Measurements from ENCODE around the gene RSPO3. TPM values are rescaled to one million over a fixed set of nuclear protein-coding genes. Genes with fewer than 3 reads are reported as not detected.

RSPO3 gene
- total RNA-seq, 2 donors from 2014 or later = not detected

DNA sequence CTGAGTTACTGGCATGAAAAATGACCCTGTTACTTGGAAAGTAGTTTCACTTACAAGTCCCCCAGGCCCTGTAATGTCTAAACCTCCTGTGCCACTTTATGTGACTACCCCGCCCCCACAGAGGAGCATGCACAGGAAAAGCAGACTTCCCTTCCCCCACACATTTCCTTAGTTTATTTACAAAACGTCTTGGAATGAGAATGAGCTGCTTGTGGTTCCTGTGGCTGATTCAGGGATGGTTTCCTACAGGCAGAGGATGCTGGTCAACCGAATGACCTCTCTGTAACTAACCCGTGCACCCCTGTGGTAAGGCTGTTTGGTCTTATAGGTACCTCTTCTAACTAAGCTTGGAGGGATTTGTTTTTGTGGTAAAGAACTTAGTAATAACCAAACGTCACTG, 28.5 kb downstream of the RSPO3 start:
- Mint-ChIP-seq H3K27ac (no peak overlapping the region), H3K36me3 (ENCODE audit: insufficient read depth in 2 of 2) (no peaks in the 10 kb centered on the region), H3K27me3 (ENCODE audit: low read depth) (no peaks in the 10 kb centered on the region), H3K4me3 (no peak overlapping the region), H3K4me1 (ENCODE audit: low read depth) (no peaks in the 10 kb centered on the region), H3K9me3 (no peaks in the 10 kb centered on the region)
- ATAC-seq (replicated peaks in 1 of 2) (no peak), DNase-seq (no peak)

DNA sequence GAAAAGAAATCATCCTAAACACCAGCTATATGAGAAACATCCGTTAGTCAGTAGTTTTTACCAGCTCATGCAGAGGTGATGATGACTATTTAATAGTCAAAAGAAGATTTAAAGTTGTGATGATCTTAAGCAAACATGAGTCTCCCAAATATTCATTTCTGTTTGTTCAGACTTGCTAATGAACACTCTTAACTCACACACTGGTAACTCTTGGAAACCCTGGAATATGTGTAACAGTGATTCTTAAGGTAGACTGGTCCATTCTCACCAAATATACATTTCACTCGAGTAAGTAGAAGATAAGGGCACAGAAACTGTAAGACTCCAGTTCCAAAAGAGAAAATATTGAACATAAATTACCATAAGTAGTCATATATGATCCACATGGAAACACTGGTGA, 29.1 kb downstream of the RSPO3 start:
- Mint-ChIP-seq H3K36me3 (ENCODE audit: insufficient read depth in 2 of 2) (no peaks in the 10 kb centered on the region), H3K27ac (no peak overlapping the region), H3K4me1 (ENCODE audit: low read depth) (no peaks in the 10 kb centered on the region), H3K4me3 (no peak overlapping the region), H3K9me3 (no peaks in the 10 kb centered on the region), H3K27me3 (ENCODE audit: low read depth) (no peaks in the 10 kb centered on the region)
- no peak for DNase-seq
- ATAC-seq (replicated peaks in 1 of 2) = no peak

DNA sequence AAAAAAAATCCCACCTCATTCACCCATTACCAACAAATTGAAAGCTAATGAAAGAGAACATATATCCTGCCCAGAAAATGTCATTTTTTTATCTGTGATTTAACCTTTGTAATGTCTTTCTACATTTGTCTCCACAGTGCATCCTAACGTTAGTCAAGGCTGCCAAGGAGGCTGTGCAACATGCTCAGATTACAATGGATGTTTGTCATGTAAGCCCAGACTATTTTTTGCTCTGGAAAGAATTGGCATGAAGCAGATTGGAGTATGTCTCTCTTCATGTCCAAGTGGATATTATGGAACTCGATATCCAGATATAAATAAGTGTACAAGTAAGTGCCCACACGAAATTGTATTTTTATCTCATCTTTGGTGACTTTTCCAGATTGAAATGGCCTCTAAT, 30.0 kb downstream of the RSPO3 start:
- no peak overlapping the region for H3K4me3 Mint-ChIP-seq
- H3K27me3 Mint-ChIP-seq (ENCODE audit: low read depth) = no peaks in the 10 kb centered on the region
- DNase-seq = no peak
- no peaks in the 10 kb centered on the region for H3K9me3 Mint-ChIP-seq
- no peaks in the 10 kb centered on the region for H3K36me3 Mint-ChIP-seq (ENCODE audit: insufficient read depth in 2 of 2)
- ATAC-seq (replicated peaks in 1 of 2) = no peak
- H3K4me1 Mint-ChIP-seq (ENCODE audit: low read depth) = no peaks in the 10 kb centered on the region
- H3K27ac Mint-ChIP-seq = no peak overlapping the region

DNA sequence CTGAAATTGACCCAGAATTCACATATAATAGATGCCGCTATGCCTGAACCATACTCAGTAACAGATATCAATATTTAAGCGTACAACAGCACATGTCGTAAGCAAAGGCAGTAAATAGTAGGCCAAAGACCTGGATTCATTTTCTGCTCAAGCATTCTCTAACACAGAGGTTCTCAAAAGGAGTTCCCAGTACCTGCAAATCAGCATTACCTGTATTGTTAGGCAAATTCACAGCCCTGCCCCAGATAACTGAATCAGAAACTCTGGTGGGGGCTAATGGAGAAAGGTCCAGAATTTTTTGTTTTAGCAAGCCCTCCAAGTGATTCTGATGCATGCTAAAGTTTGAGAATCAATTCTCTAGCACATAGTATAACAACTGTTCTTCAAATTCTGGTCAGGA, 36.0 kb downstream of the RSPO3 start:
- Mint-ChIP-seq H3K4me3 (no peak overlapping the region), H3K27ac (no peak overlapping the region), H3K27me3 (ENCODE audit: low read depth) (no peaks in the 10 kb centered on the region), H3K9me3 (no peaks in the 10 kb centered on the region), H3K4me1 (ENCODE audit: low read depth) (no peaks in the 10 kb centered on the region), H3K36me3 (ENCODE audit: insufficient read depth in 2 of 2) (no peaks in the 10 kb centered on the region)
- ATAC-seq (replicated peaks in 1 of 2) (no peak), DNase-seq (no peak)

DNA sequence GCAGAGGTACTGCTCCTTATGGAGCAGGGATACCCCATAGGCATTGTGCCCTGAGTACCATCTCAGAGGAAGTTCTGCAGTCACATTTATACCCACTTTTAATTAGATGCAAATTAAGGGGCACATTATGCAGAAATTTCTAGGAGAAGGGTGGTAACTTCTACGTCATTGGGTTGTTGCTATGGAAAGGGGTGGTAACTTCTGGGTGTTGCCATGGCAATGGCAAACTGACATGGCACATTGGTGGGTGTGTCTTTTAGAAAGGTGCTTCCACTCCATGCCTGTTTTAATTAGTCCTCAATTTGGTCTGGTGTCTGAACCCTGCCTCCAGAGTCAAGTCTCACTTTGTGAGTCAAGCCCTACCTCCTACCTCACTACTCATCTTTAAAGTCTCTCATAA, 42.0 kb downstream of the RSPO3 start:
- H3K27ac Mint-ChIP-seq = no peak overlapping the region
- no peaks in the 10 kb centered on the region for H3K36me3 Mint-ChIP-seq (ENCODE audit: insufficient read depth in 2 of 2)
- H3K4me1 Mint-ChIP-seq (ENCODE audit: low read depth) = no peaks in the 10 kb centered on the region
- H3K27me3 Mint-ChIP-seq (ENCODE audit: low read depth) = peaks cover 15% of the 10 kb centered on the region
- no peak overlapping the region for H3K4me3 Mint-ChIP-seq
- H3K9me3 Mint-ChIP-seq = no peaks in the 10 kb centered on the region
- DNase-seq = no peak
- no peak for ATAC-seq (replicated peaks in 1 of 2)

DNA sequence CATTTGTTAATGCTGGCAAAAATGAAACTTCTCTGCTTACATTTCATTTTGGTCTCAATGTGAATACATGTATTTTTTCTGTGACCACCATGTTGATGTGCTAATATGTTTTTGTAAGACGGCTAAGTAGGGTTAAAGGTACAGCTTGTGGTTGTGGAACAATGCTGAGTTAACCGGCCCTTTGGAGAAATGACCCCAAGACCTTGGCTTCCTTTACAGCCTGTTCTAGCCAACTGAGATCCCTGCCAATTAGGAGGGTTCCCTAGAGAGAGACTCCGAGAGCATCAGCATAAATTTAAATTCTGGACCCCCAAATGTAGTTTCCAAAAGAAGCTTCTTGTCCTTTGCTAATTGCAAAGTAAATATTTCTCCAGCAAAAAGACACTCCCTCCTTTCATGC, 44.4 kb downstream of the RSPO3 start:
- Mint-ChIP-seq H3K36me3 (ENCODE audit: insufficient read depth in 2 of 2) (no peaks in the 10 kb centered on the region), H3K27me3 (ENCODE audit: low read depth) (peaks cover 16% of the 10 kb centered on the region), H3K4me1 (ENCODE audit: low read depth) (no peaks in the 10 kb centered on the region)

DNA sequence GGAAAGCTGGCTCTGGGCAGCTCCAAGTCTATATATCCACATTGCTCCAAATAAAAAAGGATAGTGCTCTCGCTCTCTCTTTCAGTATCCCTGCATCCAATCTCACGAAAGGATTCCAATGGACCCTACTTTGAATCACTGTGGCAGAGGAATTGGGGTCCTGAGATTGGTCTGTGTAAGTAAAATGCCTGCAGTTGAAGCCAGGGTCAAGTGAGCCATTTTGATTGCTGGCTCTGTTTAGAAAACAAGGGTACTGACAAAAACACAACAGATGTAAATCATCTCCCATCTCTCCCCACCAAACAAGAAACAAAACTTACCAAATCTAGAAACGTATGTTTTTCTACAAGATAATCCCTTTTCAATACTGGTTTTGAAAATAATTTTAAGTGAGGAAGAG, 45.6 kb downstream of the RSPO3 start:
- DNase-seq = no peak
- no peak for ATAC-seq (replicated peaks in 1 of 2)
- Mint-ChIP-seq H3K4me1 (ENCODE audit: low read depth) (no peaks in the 10 kb centered on the region), H3K9me3 (no peaks in the 10 kb centered on the region), H3K4me3 (no peak overlapping the region), H3K36me3 (ENCODE audit: insufficient read depth in 2 of 2) (no peaks in the 10 kb centered on the region), H3K27me3 (ENCODE audit: low read depth) (peaks cover 23% of the 10 kb centered on the region), H3K27ac (no peak overlapping the region)

More for the DNA sequence above, 44.4 kb downstream of the RSPO3 start:
- no peak overlapping the region for H3K4me3 Mint-ChIP-seq
- DNase-seq = no peak
- no peaks in the 10 kb centered on the region for H3K9me3 Mint-ChIP-seq
- ATAC-seq (replicated peaks in 1 of 2) = no peak
- H3K27ac Mint-ChIP-seq = no peak overlapping the region

DNA sequence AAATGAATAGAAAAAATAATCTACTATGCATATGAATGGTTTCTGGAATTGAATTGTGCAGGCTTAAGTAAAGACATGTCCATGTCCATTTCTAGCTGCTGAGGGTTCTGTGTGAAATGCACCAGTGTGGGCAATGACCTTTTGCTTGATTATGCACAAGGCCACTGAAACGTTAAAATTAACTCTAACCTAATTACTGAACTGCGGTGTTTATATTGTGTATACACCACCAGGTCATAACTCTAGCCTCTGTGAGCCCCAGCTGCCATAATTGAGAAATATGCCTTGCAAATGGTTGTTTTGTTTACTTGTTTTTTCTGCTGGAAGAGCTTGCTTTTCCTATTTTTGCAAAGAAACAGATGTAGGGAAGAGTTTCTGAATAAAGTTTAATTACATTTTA, 46.1 kb downstream of the RSPO3 start:
- no peak overlapping the region for H3K27ac Mint-ChIP-seq
- H3K9me3 Mint-ChIP-seq = no peaks in the 10 kb centered on the region
- no peaks in the 10 kb centered on the region for H3K4me1 Mint-ChIP-seq (ENCODE audit: low read depth)
- H3K36me3 Mint-ChIP-seq (ENCODE audit: insufficient read depth in 2 of 2) = no peaks in the 10 kb centered on the region
- H3K4me3 Mint-ChIP-seq = no peak overlapping the region
- H3K27me3 Mint-ChIP-seq (ENCODE audit: low read depth) = peaks cover 28% of the 10 kb centered on the region
- no peak for ATAC-seq (replicated peaks in 1 of 2)
- no peak for DNase-seq

DNA sequence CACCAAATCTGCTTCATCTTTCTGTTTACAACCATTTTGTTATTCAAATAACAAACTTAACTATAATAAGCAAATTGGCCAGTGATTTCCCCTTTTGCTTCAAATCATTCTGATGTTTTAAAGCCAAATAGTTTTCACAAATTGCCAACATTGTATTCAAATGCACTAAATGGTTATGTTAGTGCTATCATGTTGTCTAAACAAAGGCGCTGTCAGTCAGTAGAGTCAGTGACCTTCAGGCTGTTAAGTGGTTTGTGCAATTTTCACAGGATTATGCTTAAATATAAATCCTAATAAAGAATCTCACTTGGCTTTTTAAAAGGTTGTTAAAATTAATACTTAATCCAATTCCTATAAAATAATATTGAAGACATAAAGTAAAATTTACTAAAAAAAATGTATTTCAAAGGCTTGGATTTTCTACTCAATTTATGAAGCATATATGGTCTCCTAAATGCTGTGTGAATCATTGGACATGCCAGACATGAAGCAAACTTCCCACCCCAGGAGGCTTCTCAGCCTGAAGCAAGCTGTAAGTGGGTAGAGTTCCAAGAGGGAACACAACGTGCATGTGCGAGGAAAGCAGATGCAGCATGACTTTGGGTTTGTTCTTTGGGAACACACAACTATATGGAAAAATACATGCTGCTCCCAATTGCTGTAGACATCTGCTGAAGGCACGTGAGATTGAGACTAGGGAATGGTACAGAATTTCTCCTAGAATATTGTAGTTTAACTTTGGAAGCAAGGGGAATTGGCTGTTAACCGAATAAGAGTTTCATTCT, 54.9 kb downstream of the RSPO3 start:
- H3K27me3 Mint-ChIP-seq (ENCODE audit: low read depth) = peaks cover 21% of the 10 kb centered on the region
- ATAC-seq (replicated peaks in 1 of 2) (no peak), DNase-seq (no peak)
- H3K9me3 Mint-ChIP-seq = no peaks in the 10 kb centered on the region
- H3K4me1 Mint-ChIP-seq (ENCODE audit: low read depth) = no peaks in the 10 kb centered on the region
- H3K4me3 Mint-ChIP-seq = no peak overlapping the region
- no peak overlapping the region for H3K27ac Mint-ChIP-seq
- H3K36me3 Mint-ChIP-seq (ENCODE audit: insufficient read depth in 2 of 2) = no peaks in the 10 kb centered on the region

DNA sequence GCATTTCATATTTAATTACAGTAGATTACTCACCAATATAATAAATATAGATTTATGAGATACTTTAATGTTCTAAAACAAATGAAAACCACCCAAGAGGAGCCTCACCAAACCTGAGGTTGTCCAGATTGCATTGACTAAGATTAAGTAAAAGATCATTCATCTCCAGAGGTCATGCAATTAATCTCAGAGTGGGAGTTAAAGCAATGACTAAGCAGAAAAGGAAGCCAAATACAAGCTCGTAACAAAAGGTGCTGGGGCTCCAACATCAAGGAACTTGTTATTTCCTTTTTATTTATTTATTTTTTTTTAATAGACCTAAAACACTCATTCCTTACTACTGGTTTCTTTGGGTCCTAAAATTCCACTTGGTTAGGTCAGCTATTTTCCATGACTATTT, 57.7 kb downstream of the RSPO3 start:
- no peak overlapping the region for H3K4me3 Mint-ChIP-seq
- ATAC-seq (replicated peaks in 1 of 2) (no peak), DNase-seq (no peak)
- H3K36me3 Mint-ChIP-seq (ENCODE audit: insufficient read depth in 2 of 2) = no peaks in the 10 kb centered on the region
- H3K27ac Mint-ChIP-seq = no peak overlapping the region
- no peaks in the 10 kb centered on the region for H3K4me1 Mint-ChIP-seq (ENCODE audit: low read depth)
- H3K9me3 Mint-ChIP-seq = no peaks in the 10 kb centered on the region
- H3K27me3 Mint-ChIP-seq (ENCODE audit: low read depth) = peaks cover 18% of the 10 kb centered on the region

DNA sequence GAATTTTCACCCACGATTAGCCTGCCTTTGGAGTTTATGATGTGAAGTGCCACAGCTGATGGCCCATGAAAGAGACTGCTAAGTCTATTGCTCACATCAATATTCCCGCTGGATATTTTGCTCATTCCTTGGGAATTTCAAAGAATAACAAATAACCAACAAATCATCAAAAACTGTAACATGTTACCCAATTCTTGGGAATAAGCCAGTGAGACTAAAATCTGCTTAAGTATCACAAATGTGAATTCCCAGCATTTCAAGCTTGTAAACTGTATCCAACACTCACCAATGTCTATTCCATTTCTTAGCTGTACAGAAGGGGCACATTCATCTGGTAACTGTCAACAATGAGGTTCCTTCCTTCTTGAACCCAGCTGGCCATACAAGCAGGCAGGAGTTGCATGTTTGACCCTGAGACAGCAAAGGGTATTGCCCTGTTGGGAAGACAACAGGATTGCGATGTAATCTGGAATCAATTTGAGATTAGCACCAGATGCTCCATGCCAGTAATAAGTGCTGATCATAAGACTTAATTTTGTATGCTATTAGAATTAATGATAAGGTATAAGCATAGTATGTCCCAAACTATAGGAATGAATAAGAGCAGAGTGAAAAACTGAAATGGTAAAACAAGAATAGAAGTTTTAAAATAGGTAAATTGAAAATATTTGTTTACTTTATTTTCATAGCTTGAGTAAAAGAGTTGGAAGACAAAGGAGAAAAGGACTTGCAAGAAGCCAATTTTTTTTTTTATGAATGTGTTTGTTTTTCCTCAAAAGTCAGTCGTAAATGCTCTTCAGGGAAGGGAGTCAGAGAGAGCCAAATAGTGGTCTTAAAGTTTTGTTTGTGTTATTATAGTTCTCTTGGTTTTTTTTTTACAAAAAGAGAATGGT, 58.8 kb downstream of the RSPO3 start:
- H3K4me3 Mint-ChIP-seq = no peak overlapping the region
- no peak overlapping the region for H3K27ac Mint-ChIP-seq
- H3K9me3 Mint-ChIP-seq = no peaks in the 10 kb centered on the region
- no peak for ATAC-seq (replicated peaks in 1 of 2)
- H3K36me3 Mint-ChIP-seq (ENCODE audit: insufficient read depth in 2 of 2) = no peaks in the 10 kb centered on the region
- DNase-seq = no peak
- H3K4me1 Mint-ChIP-seq (ENCODE audit: low read depth) = no peaks in the 10 kb centered on the region
- H3K27me3 Mint-ChIP-seq (ENCODE audit: low read depth) = peaks cover 18% of the 10 kb centered on the region

DNA sequence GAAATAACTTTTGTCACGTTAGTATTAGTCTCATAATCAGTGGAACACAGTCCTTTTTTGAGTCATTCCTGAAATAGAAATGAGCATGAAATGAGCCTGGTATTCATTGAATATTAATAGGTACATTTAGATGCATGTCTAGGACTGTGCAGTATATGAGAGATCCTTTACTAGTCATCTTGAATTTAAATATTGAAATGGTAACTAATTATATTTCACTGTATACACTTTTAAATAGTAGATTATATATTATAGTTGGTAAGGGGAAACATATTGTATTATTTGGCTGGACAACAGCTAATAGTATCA, 59.4 kb downstream of the RSPO3 start:
- ATAC-seq (replicated peaks in 1 of 2) = no peak
- no peak for DNase-seq
- Mint-ChIP-seq H3K27me3 (ENCODE audit: low read depth) (peaks cover 14% of the 10 kb centered on the region), H3K9me3 (no peaks in the 10 kb centered on the region), H3K4me1 (ENCODE audit: low read depth) (no peaks in the 10 kb centered on the region), H3K36me3 (ENCODE audit: insufficient read depth in 2 of 2) (no peaks in the 10 kb centered on the region), H3K4me3 (no peak overlapping the region), H3K27ac (no peak overlapping the region)

DNA sequence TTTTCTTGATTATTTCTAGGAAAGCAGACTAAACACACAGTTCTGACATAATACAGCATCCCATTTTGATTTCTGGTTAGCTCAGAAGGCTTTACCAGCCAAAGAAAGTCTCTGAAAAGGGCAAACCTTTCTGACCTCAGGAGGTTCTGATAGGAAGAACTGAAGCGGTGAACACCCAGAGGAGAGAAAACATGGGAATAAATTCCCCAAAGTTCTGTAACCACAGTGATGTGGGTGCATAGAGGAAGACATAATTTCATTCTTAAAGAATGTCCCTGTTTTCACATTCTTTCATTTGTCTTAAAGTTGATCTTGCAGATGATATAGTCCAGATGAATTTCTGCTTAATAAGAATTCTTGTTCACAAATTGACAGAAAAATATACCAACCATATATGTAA, 60.3 kb downstream of the RSPO3 start:
- Mint-ChIP-seq H3K27me3 (ENCODE audit: low read depth) (peaks cover 11% of the 10 kb centered on the region), H3K4me3 (no peak overlapping the region), H3K27ac (no peak overlapping the region), H3K36me3 (ENCODE audit: insufficient read depth in 2 of 2) (no peaks in the 10 kb centered on the region), H3K9me3 (no peaks in the 10 kb centered on the region), H3K4me1 (ENCODE audit: low read depth) (no peaks in the 10 kb centered on the region)
- ATAC-seq (replicated peaks in 1 of 2) (no peak), DNase-seq (no peak)

DNA sequence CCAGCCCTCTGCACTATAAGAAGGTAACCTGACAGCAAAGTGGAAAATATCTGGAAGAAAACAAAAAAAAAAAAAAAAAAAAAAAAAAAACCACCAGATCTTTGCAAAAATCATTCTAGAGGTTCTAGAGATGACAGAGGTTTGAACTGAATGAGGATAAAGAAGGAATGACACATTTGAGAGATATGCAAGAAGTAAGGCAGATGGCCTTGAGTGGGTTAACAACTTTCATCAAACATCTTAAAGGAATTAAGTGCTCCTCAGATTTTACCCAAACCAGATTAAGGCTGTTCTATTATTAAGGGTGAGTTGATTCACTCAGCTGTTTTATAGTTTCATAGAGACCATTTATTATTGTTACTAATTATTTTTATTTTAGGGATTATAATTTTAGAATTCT, 62.0 kb downstream of the RSPO3 start:
- Mint-ChIP-seq H3K4me3 (no peak overlapping the region), H3K27ac (no peak overlapping the region), H3K27me3 (ENCODE audit: low read depth) (peaks cover 11% of the 10 kb centered on the region), H3K9me3 (no peaks in the 10 kb centered on the region), H3K4me1 (ENCODE audit: low read depth) (no peaks in the 10 kb centered on the region), H3K36me3 (ENCODE audit: insufficient read depth in 2 of 2) (no peaks in the 10 kb centered on the region)
- DNase-seq (no peak), ATAC-seq (replicated peaks in 1 of 2) (no peak)
